ENCODE measurements around the gene GRIA1. TPM values are rescaled to one million over a fixed set of nuclear protein-coding genes. Genes with fewer than 3 reads are reported as not detected.

The GRIA1 gene
- total RNA-seq, 2 donors from 2014 or later = 0.12 to 1.2 TPM

DNA sequence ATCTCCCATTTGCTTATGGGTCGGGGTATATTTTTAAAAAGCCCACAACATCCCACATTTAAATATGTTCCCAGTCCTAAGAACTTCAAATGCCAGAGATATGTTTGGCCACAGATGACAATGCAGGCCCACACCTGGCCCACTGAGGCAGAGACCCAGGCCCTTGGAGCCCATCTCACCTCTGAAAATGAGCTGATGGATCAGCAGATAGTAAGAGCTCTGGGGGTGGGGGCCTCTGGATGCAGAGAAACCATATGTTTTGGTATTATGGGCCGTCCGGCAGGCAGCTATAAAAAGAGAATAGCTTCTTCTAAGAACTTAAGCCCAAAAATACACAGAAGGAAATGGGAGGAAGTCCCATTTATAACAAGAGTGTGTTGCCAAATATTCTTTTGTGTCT is 256.0 kb downstream of the GRIA1 start:
- Histone ChIP-seq H3K4me3 (no peak overlapping the region), H3K9me3 (no peaks in the 10 kb centered on the region), H3K27me3 (no peaks in the 10 kb centered on the region), H3K4me1 (no peaks in the 10 kb centered on the region), H3K36me3 (no peaks in the 10 kb centered on the region), H3K27ac (no peak overlapping the region)
- no peak for DNase-seq (ENCODE audit: low spot score)
- TF ChIP-seq, protein P1, sequence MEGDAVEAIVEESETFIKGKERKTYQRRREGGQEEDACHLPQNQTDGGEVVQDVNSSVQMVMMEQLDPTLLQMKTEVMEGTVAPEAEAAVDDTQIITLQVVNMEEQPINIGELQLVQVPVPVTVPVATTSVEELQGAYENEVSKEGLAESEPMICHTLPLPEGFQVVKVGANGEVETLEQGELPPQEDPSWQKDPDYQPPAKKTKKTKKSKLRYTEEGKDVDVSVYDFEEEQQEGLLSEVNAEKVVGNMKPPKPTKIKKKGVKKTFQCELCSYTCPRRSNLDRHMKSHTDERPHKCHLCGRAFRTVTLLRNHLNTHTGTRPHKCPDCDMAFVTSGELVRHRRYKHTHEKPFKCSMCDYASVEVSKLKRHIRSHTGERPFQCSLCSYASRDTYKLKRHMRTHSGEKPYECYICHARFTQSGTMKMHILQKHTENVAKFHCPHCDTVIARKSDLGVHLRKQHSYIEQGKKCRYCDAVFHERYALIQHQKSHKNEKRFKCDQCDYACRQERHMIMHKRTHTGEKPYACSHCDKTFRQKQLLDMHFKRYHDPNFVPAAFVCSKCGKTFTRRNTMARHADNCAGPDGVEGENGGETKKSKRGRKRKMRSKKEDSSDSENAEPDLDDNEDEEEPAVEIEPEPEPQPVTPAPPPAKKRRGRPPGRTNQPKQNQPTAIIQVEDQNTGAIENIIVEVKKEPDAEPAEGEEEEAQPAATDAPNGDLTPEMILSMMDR (IDR thresholded peaks at IDR 0.05) = no peak

DNA sequence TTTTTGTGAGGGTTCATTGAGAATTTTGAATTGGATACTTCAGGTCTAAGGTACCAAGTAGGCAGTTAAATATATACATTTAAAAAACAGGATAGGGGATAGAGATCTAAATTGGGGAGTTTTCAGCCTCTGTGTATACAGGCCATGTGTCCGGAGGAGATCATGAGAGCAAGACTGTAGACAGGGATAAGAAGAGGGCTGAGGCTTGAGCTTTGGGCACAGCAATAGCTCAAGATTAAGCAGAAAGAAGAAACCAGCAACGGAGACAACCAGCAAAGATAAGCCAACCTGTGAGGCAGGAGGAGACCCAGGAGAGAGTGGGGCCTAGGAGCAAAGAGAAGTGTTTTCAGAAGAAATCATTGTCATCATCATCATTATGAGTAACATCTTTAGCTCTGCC is 258.4 kb downstream of the GRIA1 start:
- no peaks in the 10 kb centered on the region for H3K9me3 ChIP-seq
- H3K4me1 ChIP-seq = no peaks in the 10 kb centered on the region
- TF ChIP-seq, protein P1 (IDR thresholded peaks at IDR 0.05) = no peak
- H3K27ac ChIP-seq = no peak overlapping the region
- no peaks in the 10 kb centered on the region for H3K36me3 ChIP-seq
- no peak overlapping the region for H3K4me3 ChIP-seq
- DNase-seq (ENCODE audit: low spot score) = no peak
- no peaks in the 10 kb centered on the region for H3K27me3 ChIP-seq

DNA sequence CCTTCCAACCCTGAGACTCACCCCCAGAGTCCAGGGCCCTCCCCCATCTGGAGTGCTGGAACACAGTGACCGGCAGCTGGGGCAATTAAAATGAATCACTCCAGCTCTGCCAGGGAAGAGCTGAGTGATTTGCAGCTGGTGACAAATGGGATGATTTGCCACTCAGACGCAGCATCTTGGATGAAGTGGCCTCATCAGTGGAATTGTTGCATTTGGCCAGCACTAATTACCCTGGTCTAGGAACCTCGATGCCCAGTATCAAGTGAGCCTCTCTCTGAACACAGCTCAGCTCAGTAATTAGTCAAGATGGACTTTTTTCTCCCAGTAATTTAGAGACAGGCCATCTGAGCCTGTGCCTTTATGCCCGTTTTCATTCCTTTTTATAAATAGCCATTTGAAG is 259.5 kb downstream of the GRIA1 start:
- DNase-seq (ENCODE audit: low spot score) = no peak
- no peaks in the 10 kb centered on the region for H3K36me3 ChIP-seq
- no peaks in the 10 kb centered on the region for H3K27me3 ChIP-seq
- H3K4me3 ChIP-seq = no peak overlapping the region
- no peaks in the 10 kb centered on the region for H3K4me1 ChIP-seq
- H3K9me3 ChIP-seq = no peaks in the 10 kb centered on the region
- TF ChIP-seq, protein P1 (IDR thresholded peaks at IDR 0.05) = no peak
- no peak overlapping the region for H3K27ac ChIP-seq

DNA sequence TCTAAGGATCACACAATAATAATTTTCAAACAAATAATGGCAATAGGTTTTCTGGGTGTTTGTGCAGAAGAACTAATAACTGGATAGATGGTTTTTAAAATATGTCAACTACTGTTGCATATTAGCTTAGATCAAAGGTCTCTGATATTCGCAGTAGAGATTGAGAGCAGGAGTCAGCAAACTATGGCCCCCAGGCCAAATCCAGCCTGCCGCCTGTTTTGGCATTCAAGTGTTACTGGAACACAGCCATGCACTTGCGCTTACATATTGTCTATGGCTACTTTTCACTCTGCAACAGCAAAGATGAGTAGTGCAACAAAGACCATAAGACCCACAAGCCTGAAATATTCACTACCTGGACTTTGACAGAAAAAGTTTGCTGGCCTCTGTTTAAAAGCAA is 260.8 kb downstream of the GRIA1 start:
- Histone ChIP-seq H3K27me3 (no peaks in the 10 kb centered on the region), H3K4me1 (no peaks in the 10 kb centered on the region), H3K27ac (no peak overlapping the region), H3K4me3 (no peak overlapping the region), H3K36me3 (no peaks in the 10 kb centered on the region), H3K9me3 (peaks cover 0 to under 1% of the 10 kb centered on the region in 2 donors)
- TF ChIP-seq, protein P1 (IDR thresholded peaks at IDR 0.05) = no peak
- no peak for DNase-seq (ENCODE audit: low spot score)

DNA sequence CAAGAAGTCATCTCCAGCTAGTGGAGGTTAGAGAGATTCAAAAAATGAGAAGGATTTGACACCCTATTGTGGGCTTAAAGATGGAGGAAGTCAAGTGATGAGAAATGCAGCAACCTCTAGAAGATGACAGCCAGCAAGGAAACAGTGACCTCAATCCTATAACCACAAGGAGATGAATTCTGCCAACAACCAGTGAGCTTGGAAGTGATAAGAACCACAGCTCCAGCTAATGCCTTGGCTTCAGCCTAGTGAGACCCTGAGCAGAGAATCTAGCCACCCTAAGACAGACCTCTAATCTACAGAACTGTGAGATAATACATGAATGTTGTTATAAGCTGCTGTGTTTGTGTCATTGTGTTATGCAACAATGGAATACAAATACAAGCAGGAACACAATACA is 262.4 kb downstream of the GRIA1 start:
- H3K4me1 ChIP-seq = no peaks in the 10 kb centered on the region
- no peaks in the 10 kb centered on the region for H3K27me3 ChIP-seq
- TF ChIP-seq, protein P1 (IDR thresholded peaks at IDR 0.05) = no peak
- H3K36me3 ChIP-seq = no peaks in the 10 kb centered on the region
- H3K9me3 ChIP-seq = peaks cover 0 to 14% of the 10 kb centered on the region in 2 donors
- no peak for DNase-seq (ENCODE audit: low spot score)
- H3K27ac ChIP-seq = no peak overlapping the region
- no peak overlapping the region for H3K4me3 ChIP-seq

DNA sequence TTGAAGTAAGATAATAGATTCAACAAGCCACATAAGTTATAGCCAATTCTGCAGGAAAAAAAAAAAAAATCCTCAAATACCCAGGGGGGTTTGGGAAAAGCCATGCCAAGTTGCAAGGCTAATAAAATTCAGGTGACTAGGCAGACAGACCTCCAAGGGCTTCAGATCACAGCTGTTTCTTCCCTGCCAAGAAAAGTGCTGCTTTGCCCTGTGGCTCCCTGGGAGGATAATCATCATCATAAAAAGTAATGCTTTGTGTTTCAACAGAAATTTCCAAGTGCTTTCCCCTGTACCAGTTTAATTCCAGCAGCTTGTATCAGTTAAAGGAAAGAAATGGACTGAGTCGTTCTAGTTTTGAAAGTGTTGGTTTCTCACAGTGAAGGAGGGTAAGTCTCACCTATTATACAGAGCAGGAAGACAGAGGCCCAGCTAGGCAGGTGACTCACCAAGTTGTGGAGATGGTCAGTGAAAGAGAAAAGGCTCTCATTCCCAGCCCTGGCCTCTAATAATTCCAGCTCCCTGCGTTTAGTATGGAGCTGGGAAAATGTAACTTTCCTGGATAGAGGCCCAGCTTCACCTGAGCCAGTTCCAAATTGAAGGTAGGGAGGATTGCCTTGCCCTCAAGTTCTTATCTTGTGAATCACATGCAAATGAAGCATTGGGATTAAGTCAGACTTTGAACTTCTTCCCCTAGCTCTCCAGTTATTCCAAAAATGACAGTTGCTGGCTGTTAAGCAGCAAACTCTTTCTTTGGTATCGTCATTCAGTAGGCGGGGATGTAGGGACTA is 263.4 kb downstream of the GRIA1 start:
- TF ChIP-seq, protein P1 (IDR thresholded peaks at IDR 0.05) = no peak
- H3K4me1 ChIP-seq = no peaks in the 10 kb centered on the region
- no peak for DNase-seq (ENCODE audit: low spot score)
- H3K27me3 ChIP-seq = no peaks in the 10 kb centered on the region
- H3K9me3 ChIP-seq = peaks cover 0 to 18% of the 10 kb centered on the region in 2 donors
- no peak overlapping the region for H3K4me3 ChIP-seq
- H3K27ac ChIP-seq = no peak overlapping the region
- no peaks in the 10 kb centered on the region for H3K36me3 ChIP-seq
